Gastroesophageal sphincter (tissue), 4 donors: ENCODE results near the gene ATP4A. TPM values are rescaled to one million over a fixed set of nuclear protein-coding genes. Genes with fewer than 3 reads are reported as not detected.

ENCODE experiments used
- ATAC-seq: fragments of 150-250 bp; one replicate; pipeline ENCODE4 v1.9.1; 2016; ENCODE audit warnings: mild to moderate bottlenecking, moderate library complexity
- H3K27ac ChIP-seq, 4 donors: fragments of 200-600 bp; sonication (generic) in 3 of 4; 1 replicate in 3 of 4; 2 replicates in 1 of 4; pipeline ENCODE4 v1.5.1; 2016 to 2019
- H3K27me3 ChIP-seq: fragments of 200-600 bp; sonication (generic); one replicate; pipeline ENCODE4 v1.5.1; 2019
- H3K36me3 ChIP-seq, 2 donors: fragments of 200-600 bp; sonication (generic); one replicate each; pipeline ENCODE4 v1.5.1; 2019; ENCODE audit warnings: control low read depth in 1 of 2
- H3K4me1 ChIP-seq, 3 donors: fragments of 200-600 bp; sonication (generic); 1 replicate in 2 of 3; 2 replicates in 1 of 3; pipeline ENCODE4 v1.5.1; 2016 to 2019; ENCODE audit warnings: control low read depth in 2 of 3
- H3K4me3 ChIP-seq, 2 donors: fragments of 200-600 bp; sonication (generic); one replicate each; pipeline ENCODE4 v1.5.1; 2019; ENCODE audit warnings: mild to moderate bottlenecking in 1 of 2, moderate library complexity in 1 of 2
- H3K9me3 ChIP-seq, 3 donors: fragments of 200-600 bp; sonication (generic); one replicate each; pipeline ENCODE4 v1.5.1; 2017 to 2019; ENCODE audit warnings: control low read depth in 2 of 3
- CTCF ChIP-seq, 4 experiments: fragments of 200-600 bp in 2 of 4; fragments of 450-650 bp in 2 of 4; sonication (generic) in 1 of 4; IDR thresholded peaks; one replicate each; pipeline ENCODE4 v1.5.1; 2017 to 2019; ENCODE audit warnings: antibody characterized with exemption in 4 of 4, mild to moderate bottlenecking in 2 of 4, moderate library complexity in 2 of 4
- EP300 ChIP-seq: sonication (generic); formaldehyde crosslinking; IDR thresholded peaks from one replicate; pipeline ENCODE4 v1.6.1; 2017; ENCODE audit warnings: antibody characterized with exemption, mild to moderate bottlenecking
- POLR2A ChIP-seq, 2 donors: fragments of 450-650 bp; IDR thresholded peaks; one replicate each; pipeline ENCODE4 v1.6.1; 2017; ENCODE audit warnings: antibody characterized with exemption in 2 of 2, mild to moderate bottlenecking in 2 of 2, moderate library complexity in 1 of 2
- POLR2AphosphoS5 ChIP-seq: sonication (generic); formaldehyde crosslinking; IDR thresholded peaks from one replicate; pipeline ENCODE4 v1.6.1; 2017; ENCODE audit warnings: antibody characterized with exemption
- WGBS, 2 donors: methylation state at CpG; one replicate each; pipeline ENCODE4 v1.1.5; 2018; ENCODE audit warnings: low coverage in 1 of 2; 5-methylcytosine and 5-hydroxymethylcytosine counted together
- total RNA-seq, 4 donors: library from RNA; depleted of rRNA; stranded (reverse); fragments of >200 nt; gene quantifications; one replicate each; pipeline ENCODE4 v1.1.0, GENCODE V29; 2016

The ATP4A gene
- total RNA-seq, 4 donors from 2014 or later, result not detected

GRCh38 chr19:35519291-35519690, 44.2 kb downstream of the ATP4A start:
- no peak overlapping the region for H3K27ac ChIP-seq
- H3K4me3 ChIP-seq, result no peak overlapping the region
- no peak for ATAC-seq
- no peaks in the 10 kb centered on the region for H3K4me1 ChIP-seq
- H3K9me3 ChIP-seq, result no peaks in the 10 kb centered on the region
- WGBS, 2 donors, result 50 to 57% methylated on average over 1 to 7 of the region's 7 CpGs
- H3K27me3 ChIP-seq, result peaks cover 53% of the 10 kb centered on the region
- no peak for TF ChIP-seq EP300
- TF ChIP-seq POLR2A (IDR thresholded peaks at IDR 0.05), result no peak
- no peak for TF ChIP-seq CTCF (IDR thresholded peaks at IDR 0.05)
- TF ChIP-seq POLR2AphosphoS5, result no peak
- no peaks in the 10 kb centered on the region for H3K36me3 ChIP-seq

GRCh38 chr19:35518313-35518712, 45.1 kb downstream of the ATP4A start:
- Histone ChIP-seq H3K27ac (no peak overlapping the region), H3K4me1 (no peaks in the 10 kb centered on the region), H3K9me3 (no peaks in the 10 kb centered on the region), H3K36me3 (no peaks in the 10 kb centered on the region), H3K4me3 (no peak overlapping the region), H3K27me3 (peaks cover 53% of the 10 kb centered on the region)
- 59 to 81% methylated on average over 2 of the region's 6 CpGs for WGBS, 2 donors
- ATAC-seq, result no peak
- no peak for TF ChIP-seq CTCF (IDR thresholded peaks at IDR 0.05)

GRCh38 chr19:35517342-35517741, 46.1 kb downstream of the ATP4A start:
- Histone ChIP-seq H3K27ac (no peak overlapping the region), H3K36me3 (no peaks in the 10 kb centered on the region), H3K4me1 (no peaks in the 10 kb centered on the region), H3K4me3 (no peak overlapping the region), H3K9me3 (no peaks in the 10 kb centered on the region), H3K27me3 (peaks cover 60% of the 10 kb centered on the region)
- TF ChIP-seq CTCF (IDR thresholded peaks at IDR 0.05) (no peak), POLR2AphosphoS5 (no peak), EP300 (no peak), POLR2A (IDR thresholded peaks at IDR 0.05) (no peak)
- 56 to 73% methylated on average over 1 to 2 of the region's 2 CpGs for WGBS, 2 donors
- ATAC-seq, result no peak

GRCh38 chr19:35516310-35516709, 47.1 kb downstream of the ATP4A start:
- Histone ChIP-seq H3K36me3 (no peaks in the 10 kb centered on the region), H3K27ac (no peak overlapping the region), H3K9me3 (no peaks in the 10 kb centered on the region), H3K4me1 (no peaks in the 10 kb centered on the region), H3K27me3 (peaks cover 69% of the 10 kb centered on the region), H3K4me3 (no peak overlapping the region)
- ATAC-seq, result no peak
- no peak for TF ChIP-seq CTCF (IDR thresholded peaks at IDR 0.05)
- TF ChIP-seq POLR2A (IDR thresholded peaks at IDR 0.05), result no peak
- TF ChIP-seq POLR2AphosphoS5, result no peak
- TF ChIP-seq EP300, result no peak
- 79 to 86% methylated on average over 3 of the region's 3 CpGs for WGBS, 2 donors

DNA sequence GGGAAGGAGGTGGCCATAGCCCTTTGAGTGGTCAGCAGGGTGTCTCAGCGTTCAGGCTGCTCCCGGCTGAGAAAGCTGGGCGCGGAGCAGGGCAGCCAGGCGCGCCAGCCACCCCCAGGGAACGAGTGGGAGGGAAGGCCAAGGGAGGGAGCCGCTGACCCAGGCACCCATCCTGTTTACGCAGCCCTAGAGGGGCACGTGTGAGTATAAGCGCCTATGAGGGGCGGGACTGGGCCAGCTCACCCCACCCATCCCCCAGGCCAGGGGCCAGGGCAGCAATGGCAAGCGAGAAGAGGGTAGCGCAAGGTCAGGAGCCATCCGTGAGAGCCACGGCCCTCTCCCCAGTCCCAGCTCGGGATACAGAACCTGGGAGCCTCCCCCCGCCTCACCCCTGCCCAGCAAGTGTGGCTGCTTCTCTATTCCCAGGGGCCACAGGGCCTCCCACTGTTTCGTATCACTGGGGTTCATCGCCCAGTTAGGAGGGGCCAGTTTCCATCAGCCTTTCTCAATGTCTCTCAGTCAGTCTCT, 49.1 kb downstream of the ATP4A start:
- peaks cover 0 to 14% (median 0%) of the 10 kb centered on the region in 3 donors for H3K4me1 ChIP-seq
- TF ChIP-seq POLR2A (IDR thresholded peaks at IDR 0.05) (no peak), POLR2AphosphoS5 (no peak), EP300 (no peak), CTCF (IDR thresholded peaks at IDR 0.05) (no peak)
- WGBS, 2 donors, result 22 to 53% methylated on average over 4 of the region's 20 CpGs
- no peaks in the 10 kb centered on the region for H3K36me3 ChIP-seq
- no peak for ATAC-seq
- H3K27me3 ChIP-seq, result peaks cover 75% of the 10 kb centered on the region
- H3K27ac ChIP-seq, result no peak overlapping the region
- H3K9me3 ChIP-seq, result no peaks in the 10 kb centered on the region
- H3K4me3 ChIP-seq, result no peak overlapping the region
